ENCODE measurements around the gene TRA2A. TPM values are rescaled to one million over a fixed set of nuclear protein-coding genes. Genes with fewer than 3 reads are reported as not detected.

TRA2A gene
- total and polyA plus RNA-seq, 2 of the 13 experiments (the other 11 are each of a cell fraction or from before 2014, with no cell fraction given): 39.1 to 41.6 TPM

- TF ChIP-seq NAIF1 (CRISPR knock-in tag; IDR thresholded peaks at IDR 0.05; ENCODE audit: borderline replicate concordance) (peak; percentile 78; the same call in 1 of the 2 replicates), HMGA1 (CRISPR knock-in tag; conservative IDR thresholded peaks at IDR 0.05) (no peak), ZNF670 (CRISPR knock-in tag; IDR thresholded peaks at IDR 0.05; ENCODE audit: borderline replicate concordance) (peak; percentile 58; the same call in 1 of the 2 replicates), ZNF629 (CRISPR knock-in tag; conservative IDR thresholded peaks at IDR 0.05) (no peak), KLF16 (CRISPR knock-in tag; IDR thresholded peaks at IDR 0.05) (peak in 1 of 2 experiments; percentile 93; a peak in 2 of 4 replicates), CREB1 (IDR thresholded peaks at IDR 0.05) (peak; percentile 100), CREB1 (CRISPR knock-in tag; IDR thresholded peaks at IDR 0.05) (peak; percentile 97), ELK4 (CRISPR knock-in tag; IDR thresholded peaks at IDR 0.05; ENCODE audit: borderline replicate concordance) (no peak), FIP1L1 (IDR thresholded peaks at IDR 0.05; ENCODE audit: borderline replicate concordance, insufficient read depth, low read depth, low read length) (no peak), ZBTB25 (CRISPR knock-in tag; IDR thresholded peaks at IDR 0.05) (peak; percentile 2; the same call in 1 of the 2 replicates), ZNF496 (CRISPR knock-in tag; IDR thresholded peaks at IDR 0.05; ENCODE audit: insufficient replicate concordance) (no peak), RARG (CRISPR knock-in tag; IDR thresholded peaks at IDR 0.05; ENCODE audit: low read depth) (no peak), ZNF547 (CRISPR knock-in tag; IDR thresholded peaks at IDR 0.05) (no peak; the same call in 1 of the 2 replicates), ZNF883 (CRISPR knock-in tag; IDR thresholded peaks at IDR 0.05; ENCODE audit: not compliant biosample characterization) (no peak), KLF13 (CRISPR knock-in tag; IDR thresholded peaks at IDR 0.05) (no peak), ZNF687 (CRISPR knock-in tag; IDR thresholded peaks at IDR 0.05) (peak; percentile 87), YEATS2 (CRISPR knock-in tag; IDR thresholded peaks at IDR 0.05; ENCODE audit: borderline replicate concordance) (peak; percentile 95), ZBTB20 (CRISPR knock-in tag; IDR thresholded peaks at IDR 0.05; ENCODE audit: borderline replicate concordance, low read depth) (peak; percentile 19; the same call in 1 of the 2 replicates), FOXK2 (IDR thresholded peaks at IDR 0.05) (no peak), ZNF230 (CRISPR knock-in tag; IDR thresholded peaks at IDR 0.05) (peak; percentile 83), PCBP1 (IDR thresholded peaks at IDR 0.05; ENCODE audit: borderline replicate concordance, low read depth, low read length) (no peak), GABPA (IDR thresholded peaks at IDR 0.05; ENCODE audit: low read depth, low read length) (no peak), GABPA (CRISPR knock-in tag; IDR thresholded peaks at IDR 0.05; ENCODE audit: low read depth) (no peak; the same call in 1 of the 2 replicates), ZNF83 (CRISPR knock-in tag; IDR thresholded peaks at IDR 0.05; ENCODE audit: borderline replicate concordance) (peak; percentile 21; the same call in 1 of the 2 replicates)
These were observed at the start of gene TRA2A (continued) for GRCh38 chr7:23531794-23532489.

Data from HepG2 (cell line).